GM12878 (cell line): ENCODE results near the gene POP7. TPM values are rescaled to one million over a fixed set of nuclear protein-coding genes. Genes with fewer than 3 reads are reported as not detected.

Experiments
- ASH2L ChIP-seq: fragments of 300-600, 200-600 bp; sonication (generic); IDR thresholded peaks from 2 replicates; pipeline ENCODE4 v1.6.1; 2017; ENCODE audit warnings: low read depth, mild to moderate bottlenecking, borderline replicate concordance
- CBFB ChIP-seq: IDR thresholded peaks from 2 replicates; pipeline ENCODE4 v1.6.1; 2016; ENCODE audit warnings: antibody characterized with exemption, low read depth
- CHD1 ChIP-seq: IDR thresholded peaks from 2 replicates; pipeline ENCODE4 v1.6.1; 2012; ENCODE audit warnings: low read depth, low read length, improper control_type of control experiment
- HCFC1 ChIP-seq: fragments of 150-350 bp; IDR thresholded peaks from 2 replicates; pipeline ENCODE4 v1.6.1; 2014; ENCODE audit warnings: low read length
- HDGF ChIP-seq: fragments of 450-650 bp; IDR thresholded peaks from 2 replicates; pipeline ENCODE4 v1.6.1; 2016; ENCODE audit warnings: antibody characterized with exemption
- IKZF1 ChIP-seq: fragments of 450-650 bp; conservative IDR thresholded peaks from 2 replicates; pipeline ENCODE4 v1.6.1; 2017; ENCODE audit warnings: antibody characterized with exemption, mild to moderate bottlenecking
- JUNB ChIP-seq: IDR thresholded peaks from 2 replicates; pipeline ENCODE4 v1.6.1; 2016; ENCODE audit warnings: antibody characterized with exemption, mild to moderate bottlenecking
- JUND ChIP-seq: IDR thresholded peaks from 2 replicates; pipeline ENCODE4 v1.6.1; 2012; ENCODE audit warnings: low read depth, mild to moderate bottlenecking, low read length, improper control_type of control experiment, moderate library complexity
- LARP7 ChIP-seq: fragments of 450-650 bp; IDR thresholded peaks from 2 replicates; pipeline ENCODE4 v1.6.1; 2017; ENCODE audit warnings: mild to moderate bottlenecking
- NFYB ChIP-seq: IDR thresholded peaks from 2 replicates; pipeline ENCODE4 v1.6.1; 2011; ENCODE audit warnings: low read depth, mild to moderate bottlenecking, low read length, improper control_type of control experiment, moderate library complexity; ENCODE audit not compliant: insufficient read depth
- NR2F1 ChIP-seq: fragments of 450-650 bp; conservative IDR thresholded peaks from 2 replicates; pipeline ENCODE4 v1.6.1; 2017; ENCODE audit warnings: mild to moderate bottlenecking
- NRF1 ChIP-seq: conservative IDR thresholded peaks from 2 replicates; pipeline ENCODE4 v1.6.1; 2011; ENCODE audit warnings: mild to moderate bottlenecking, low read depth, low read length, improper control_type of control experiment
- POLR2AphosphoS5 ChIP-seq: IDR thresholded peaks from 2 replicates; pipeline ENCODE4 v1.6.1; 2011; ENCODE audit warnings: mild to moderate bottlenecking, low read length, inconsistent platforms
- RB1 ChIP-seq: fragments of 450-650 bp; formaldehyde crosslinking; IDR thresholded peaks from 2 replicates; pipeline ENCODE4 v1.6.1; 2017; ENCODE audit warnings: mild to moderate bottlenecking, borderline replicate concordance
- RFX5 ChIP-seq: IDR thresholded peaks from 2 replicates; pipeline ENCODE4 v1.6.1; 2011; ENCODE audit warnings: low read depth, low read length, improper control_type of control experiment
- SP1 ChIP-seq: IDR thresholded peaks from one replicate; pipeline ENCODE4 v1.6.1; 2011; ENCODE audit warnings: low read depth, low read length
- TAF1 ChIP-seq: IDR thresholded peaks from 2 replicates; pipeline ENCODE4 v1.6.1; 2011; ENCODE audit warnings: mild to moderate bottlenecking, low read depth, low read length, borderline replicate concordance
- TARDBP ChIP-seq: IDR thresholded peaks from 2 replicates; pipeline ENCODE4 v1.6.1; 2016; ENCODE audit warnings: borderline replicate concordance
- YY1 ChIP-seq: IDR thresholded peaks from 2 replicates; pipeline ENCODE4 v1.6.1; 2011; ENCODE audit warnings: low read depth, mild to moderate bottlenecking, low read length
- ZNF274 ChIP-seq: IDR thresholded peaks from one replicate; pipeline ENCODE4 v1.8.0; 2011; ENCODE audit not compliant: insufficient read length, insufficient read depth
- ZSCAN29 ChIP-seq: fragments of 450-650 bp; IDR thresholded peaks from 2 replicates; pipeline ENCODE4 v1.6.1; 2017; ENCODE audit warnings: mild to moderate bottlenecking, moderate library complexity
- polyA plus RNA-seq, 11 experiments: library from polyadenylated mRNA; depleted of rRNA in 4 of 11; unstranded in 6 of 11; stranded (reverse) in 5 of 11; fragments of >200 nt; fragmentation: Nextera tagmentation in 4 of 11; fragmentation: Illumina TruSeq in 1 of 11; extraction: Ambion mirVana in 4 of 11; extraction: Trizol in 1 of 11; gene quantifications; 1 replicate in 1 of 11; 2 replicates in 10 of 11; pipeline versions ENCODE4 v1.2.1 to v1.2.3, GENCODE V29; 2011 to 2016; ENCODE audit warnings: inconsistent platforms in 2 of 11, missing spikeins in 2 of 11, low read depth in 1 of 11
- total RNA-seq, 4 experiments: library from RNA; depleted of rRNA in 3 of 4; stranded (reverse); fragments of >200 nt in 3 of 4; fragmentation: Illumina TruSeq in 1 of 4; extraction: Trizol in 1 of 4; gene quantifications; 2 replicates each; pipeline versions ENCODE4 v1.2.1 to v1.2.3, GENCODE V29; 2013 to 2021
- TF ChIP-seq, protein P1 (sequence below): IDR thresholded peaks from 2 replicates; pipeline ENCODE4 v1.6.1; 2011; ENCODE audit warnings: low read depth, low read length, improper control_type of control experiment, borderline replicate concordance
- TF ChIP-seq, protein P2 (sequence below): fragments of 450-650 bp; IDR thresholded peaks from 2 replicates; pipeline ENCODE4 v1.6.1; 2016; ENCODE audit warnings: mild to moderate bottlenecking
- TF ChIP-seq, protein P3 (sequence below): fragments of 450-650 bp; IDR thresholded peaks from 2 replicates; pipeline ENCODE4 v1.6.1; 2017; ENCODE audit warnings: borderline replicate concordance
- TF ChIP-seq, protein P4 (sequence below): IDR thresholded peaks from 2 replicates; pipeline ENCODE4 v1.6.1; 2012; ENCODE audit warnings: low read depth, low read length, improper control_type of control experiment
- TF ChIP-seq, protein P5 (sequence below): fragments of 450-650 bp; IDR thresholded peaks from 2 replicates; pipeline ENCODE4 v1.6.1; 2017; ENCODE audit warnings: low read depth, mild to moderate bottlenecking, moderate library complexity

The POP7 gene
- total and polyA plus RNA-seq, 10 of the 15 experiments (the other 5 are each of a cell fraction or from before 2014, with no cell fraction given), result 12.1 to 148 (median 51.7) TPM

DNA sequence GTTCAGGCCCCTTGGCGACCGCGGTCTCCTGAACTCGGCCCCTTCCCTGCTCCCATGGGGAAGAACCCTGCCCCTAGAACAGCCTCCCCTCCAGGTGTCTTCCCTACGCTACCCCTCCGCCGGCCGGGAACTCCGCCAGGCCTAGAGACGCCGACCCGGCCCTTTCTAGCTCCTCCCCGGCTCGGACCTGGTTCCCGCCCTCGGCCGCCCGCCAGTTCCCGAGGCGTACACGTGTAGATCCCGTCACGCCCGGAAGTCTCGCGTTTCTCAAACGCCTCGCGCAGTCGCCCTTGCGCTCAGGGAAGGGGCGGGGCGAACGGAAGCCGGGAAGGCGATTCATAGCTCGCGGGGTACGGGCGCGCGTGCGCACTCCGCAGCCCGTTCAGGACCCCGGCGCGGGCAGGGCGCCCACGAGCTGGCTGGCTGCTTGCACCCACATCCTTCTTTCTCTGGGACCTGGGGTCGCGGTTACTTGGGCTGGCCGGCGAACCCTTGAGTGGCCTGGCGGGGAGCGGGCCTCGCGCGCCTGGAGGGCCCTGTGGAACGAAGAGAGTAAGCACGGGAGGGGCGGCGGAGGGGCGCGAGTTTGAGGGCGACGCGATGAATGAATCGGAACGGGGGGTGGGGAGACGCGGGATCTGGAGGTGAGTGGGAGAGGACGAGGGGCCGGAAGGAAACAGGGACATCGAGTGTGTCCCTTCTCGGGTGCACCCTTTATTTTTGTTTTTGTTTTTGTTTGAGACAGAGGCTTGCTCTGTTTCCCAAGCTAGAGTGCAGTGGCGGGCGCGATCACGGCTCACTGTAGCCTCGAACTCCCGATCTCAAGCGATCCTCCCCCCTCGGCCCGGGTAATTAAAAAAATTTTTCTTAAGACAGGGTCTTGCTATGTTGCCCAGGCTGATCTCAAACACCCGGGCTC lies at the start of gene POP7 (continued):
- TF ChIP-seq, protein P1, sequence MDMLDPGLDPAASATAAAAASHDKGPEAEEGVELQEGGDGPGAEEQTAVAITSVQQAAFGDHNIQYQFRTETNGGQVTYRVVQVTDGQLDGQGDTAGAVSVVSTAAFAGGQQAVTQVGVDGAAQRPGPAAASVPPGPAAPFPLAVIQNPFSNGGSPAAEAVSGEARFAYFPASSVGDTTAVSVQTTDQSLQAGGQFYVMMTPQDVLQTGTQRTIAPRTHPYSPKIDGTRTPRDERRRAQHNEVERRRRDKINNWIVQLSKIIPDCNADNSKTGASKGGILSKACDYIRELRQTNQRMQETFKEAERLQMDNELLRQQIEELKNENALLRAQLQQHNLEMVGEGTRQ, result no peak
- TF ChIP-seq POLR2AphosphoS5 (peak; percentile 73), IKZF1 (peak; percentile 84), TARDBP (peak; percentile 37; the same call in 1 of the 2 replicates), CHD1 (no peak), RFX5 (0 out of 2 replicates have a peak, but pooled peaks have one; percentile 10), JUNB (no peak), YY1 (peak; percentile 40; the same call in 1 of the 2 replicates), ZNF274 (no peak), CBFB (peak; percentile 87), HDGF (peak; percentile 11; the same call in 1 of the 2 replicates), NR2F1 (0 out of 2 replicates have a peak, but pooled peaks have one; percentile 14), NRF1 (peak; percentile 91), TAF1 (peak; percentile 27; the same call in 1 of the 2 replicates), HCFC1 (peak; percentile 63; the same call in 1 of the 2 replicates), NFYB (no peak), JUND (0 out of 2 replicates have a peak, but pooled peaks have one; percentile 6), ZSCAN29 (no peak), ASH2L (0 out of 2 replicates have a peak, but pooled peaks have one; percentile 20), SP1 (peak; percentile 68), LARP7 (peak; percentile 7), RB1 (peak; percentile 93; the same call in 1 of the 2 replicates)
- TF ChIP-seq, protein P2, sequence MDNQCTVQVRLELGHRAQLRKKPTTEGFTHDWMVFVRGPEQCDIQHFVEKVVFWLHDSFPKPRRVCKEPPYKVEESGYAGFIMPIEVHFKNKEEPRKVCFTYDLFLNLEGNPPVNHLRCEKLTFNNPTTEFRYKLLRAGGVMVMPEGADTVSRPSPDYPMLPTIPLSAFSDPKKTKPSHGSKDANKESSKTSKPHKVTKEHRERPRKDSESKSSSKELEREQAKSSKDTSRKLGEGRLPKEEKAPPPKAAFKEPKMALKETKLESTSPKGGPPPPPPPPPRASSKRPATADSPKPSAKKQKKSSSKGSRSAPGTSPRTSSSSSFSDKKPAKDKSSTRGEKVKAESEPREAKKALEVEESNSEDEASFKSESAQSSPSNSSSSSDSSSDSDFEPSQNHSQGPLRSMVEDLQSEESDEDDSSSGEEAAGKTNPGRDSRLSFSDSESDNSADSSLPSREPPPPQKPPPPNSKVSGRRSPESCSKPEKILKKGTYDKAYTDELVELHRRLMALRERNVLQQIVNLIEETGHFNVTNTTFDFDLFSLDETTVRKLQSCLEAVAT, result 0 out of 2 replicates have a peak, but pooled peaks have one; percentile 6
- TF ChIP-seq, protein P3, sequence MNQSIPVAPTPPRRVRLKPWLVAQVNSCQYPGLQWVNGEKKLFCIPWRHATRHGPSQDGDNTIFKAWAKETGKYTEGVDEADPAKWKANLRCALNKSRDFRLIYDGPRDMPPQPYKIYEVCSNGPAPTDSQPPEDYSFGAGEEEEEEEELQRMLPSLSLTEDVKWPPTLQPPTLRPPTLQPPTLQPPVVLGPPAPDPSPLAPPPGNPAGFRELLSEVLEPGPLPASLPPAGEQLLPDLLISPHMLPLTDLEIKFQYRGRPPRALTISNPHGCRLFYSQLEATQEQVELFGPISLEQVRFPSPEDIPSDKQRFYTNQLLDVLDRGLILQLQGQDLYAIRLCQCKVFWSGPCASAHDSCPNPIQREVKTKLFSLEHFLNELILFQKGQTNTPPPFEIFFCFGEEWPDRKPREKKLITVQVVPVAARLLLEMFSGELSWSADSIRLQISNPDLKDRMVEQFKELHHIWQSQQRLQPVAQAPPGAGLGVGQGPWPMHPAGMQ, result peak; percentile 80
- TF ChIP-seq, protein P4, sequence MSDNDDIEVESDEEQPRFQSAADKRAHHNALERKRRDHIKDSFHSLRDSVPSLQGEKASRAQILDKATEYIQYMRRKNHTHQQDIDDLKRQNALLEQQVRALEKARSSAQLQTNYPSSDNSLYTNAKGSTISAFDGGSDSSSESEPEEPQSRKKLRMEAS, result peak; percentile 86
- TF ChIP-seq, protein P5, sequence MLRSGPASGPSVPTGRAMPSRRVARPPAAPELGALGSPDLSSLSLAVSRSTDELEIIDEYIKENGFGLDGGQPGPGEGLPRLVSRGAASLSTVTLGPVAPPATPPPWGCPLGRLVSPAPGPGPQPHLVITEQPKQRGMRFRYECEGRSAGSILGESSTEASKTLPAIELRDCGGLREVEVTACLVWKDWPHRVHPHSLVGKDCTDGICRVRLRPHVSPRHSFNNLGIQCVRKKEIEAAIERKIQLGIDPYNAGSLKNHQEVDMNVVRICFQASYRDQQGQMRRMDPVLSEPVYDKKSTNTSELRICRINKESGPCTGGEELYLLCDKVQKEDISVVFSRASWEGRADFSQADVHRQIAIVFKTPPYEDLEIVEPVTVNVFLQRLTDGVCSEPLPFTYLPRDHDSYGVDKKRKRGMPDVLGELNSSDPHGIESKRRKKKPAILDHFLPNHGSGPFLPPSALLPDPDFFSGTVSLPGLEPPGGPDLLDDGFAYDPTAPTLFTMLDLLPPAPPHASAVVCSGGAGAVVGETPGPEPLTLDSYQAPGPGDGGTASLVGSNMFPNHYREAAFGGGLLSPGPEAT, result peak; percentile 41; the same call in 1 of the 2 replicates
